Fibroblast of upper back skin (primary cell): ENCODE measurements around the gene RPL37.
"Not testable (repeated sequence)": the region's sequence is repeated elsewhere in the genome, so short reads cannot be mapped to it uniquely, and the experiment has no call there.

Experiments used
- DNase-seq: peaks from one replicate; pipeline ENCODE4 v3.0.0-alpha.2; 2013

RPL37 gene

DNA sequence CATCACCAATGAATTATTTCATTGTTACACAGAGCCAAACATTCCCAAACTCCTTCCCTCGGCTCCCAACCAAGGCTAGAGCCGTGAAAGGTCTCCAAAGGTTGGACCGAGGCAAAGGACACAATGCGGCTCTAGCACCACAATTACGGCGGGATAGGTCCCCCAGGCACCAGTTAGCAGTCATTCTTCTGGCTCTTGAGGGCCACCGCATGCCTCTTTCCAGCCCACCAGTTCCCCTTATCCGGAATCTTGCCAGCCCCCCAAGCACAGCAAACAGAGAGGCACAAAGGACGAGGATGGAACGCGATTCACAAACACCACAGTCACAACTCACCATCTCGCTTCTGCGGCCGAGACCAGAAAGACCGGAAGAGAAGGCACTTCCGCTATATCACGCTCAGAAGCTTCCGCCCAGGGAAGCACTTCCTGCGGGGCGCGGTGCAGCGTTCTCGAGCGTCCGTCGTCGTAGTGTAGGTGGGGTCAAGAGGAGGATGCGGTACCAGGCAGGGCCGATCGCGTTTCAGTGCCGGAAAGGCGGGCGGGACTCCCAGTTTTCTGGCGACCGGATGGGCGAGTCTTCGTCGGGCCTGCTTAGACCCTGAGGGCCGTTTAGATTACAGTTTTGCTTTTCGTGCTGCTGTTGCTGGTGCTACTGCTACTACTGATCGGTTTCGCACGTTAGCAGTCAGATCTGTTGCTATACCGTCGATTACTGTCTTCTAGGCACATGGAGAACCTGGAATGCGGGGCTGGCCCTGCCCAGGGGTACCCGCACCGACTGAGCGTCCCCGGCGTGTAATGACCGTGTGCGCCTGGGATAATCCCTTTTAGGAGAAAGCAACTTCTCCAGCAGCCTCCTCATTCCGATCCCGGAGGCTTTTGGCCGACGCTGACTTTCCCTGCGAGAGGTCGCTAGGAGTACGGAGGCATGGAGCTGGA is at the start of gene RPL37:
Gene RPL37 (minus strand): TSS at position 374 of the 939 bp plus-strand sequence. CDS start 37 bp downstream, at position 337.
- peak; percentile 98 for DNase-seq

DNA sequence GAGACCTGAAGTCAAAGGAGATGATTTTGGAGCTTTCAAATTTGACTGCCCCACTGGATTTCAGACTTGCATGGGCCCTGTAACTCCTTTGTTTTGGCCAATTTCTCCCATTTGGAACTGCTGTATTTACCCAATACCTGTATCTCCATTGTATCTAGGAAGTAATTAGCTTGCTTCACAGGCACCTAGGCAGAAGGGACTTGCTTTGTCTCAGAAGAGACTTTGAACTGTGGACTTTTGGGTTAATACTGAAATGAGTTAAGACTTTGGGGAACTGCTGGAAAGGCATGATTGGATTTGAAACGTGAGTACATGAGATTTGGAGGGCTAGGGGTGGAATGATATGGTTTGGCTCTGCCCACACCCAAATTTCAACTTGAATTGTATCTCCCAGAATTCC is 48.0 kb upstream of the RPL37 start:
- DNase-seq: not testable (repeated sequence)

DNA sequence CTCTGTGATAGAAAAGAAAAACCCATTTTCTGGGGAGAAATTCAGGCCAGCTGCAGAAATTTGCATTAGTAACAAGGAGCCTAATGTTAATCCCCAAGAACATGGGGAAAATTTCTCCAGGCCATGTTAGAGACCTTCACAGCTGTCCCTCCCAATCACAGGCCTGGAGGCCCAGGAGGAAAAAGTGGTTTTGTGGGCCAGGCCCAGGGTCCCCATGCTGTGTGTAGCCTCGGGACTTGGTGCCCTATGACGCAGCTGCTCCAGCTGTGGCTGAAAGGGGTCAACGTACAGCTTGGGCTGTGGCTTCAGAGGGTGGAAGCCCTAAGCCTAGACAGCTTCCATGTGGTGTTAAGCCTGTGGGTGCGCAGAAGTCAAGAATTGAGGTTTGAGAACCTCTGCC is 47.3 kb upstream of the RPL37 start:
- no peak for DNase-seq

DNA sequence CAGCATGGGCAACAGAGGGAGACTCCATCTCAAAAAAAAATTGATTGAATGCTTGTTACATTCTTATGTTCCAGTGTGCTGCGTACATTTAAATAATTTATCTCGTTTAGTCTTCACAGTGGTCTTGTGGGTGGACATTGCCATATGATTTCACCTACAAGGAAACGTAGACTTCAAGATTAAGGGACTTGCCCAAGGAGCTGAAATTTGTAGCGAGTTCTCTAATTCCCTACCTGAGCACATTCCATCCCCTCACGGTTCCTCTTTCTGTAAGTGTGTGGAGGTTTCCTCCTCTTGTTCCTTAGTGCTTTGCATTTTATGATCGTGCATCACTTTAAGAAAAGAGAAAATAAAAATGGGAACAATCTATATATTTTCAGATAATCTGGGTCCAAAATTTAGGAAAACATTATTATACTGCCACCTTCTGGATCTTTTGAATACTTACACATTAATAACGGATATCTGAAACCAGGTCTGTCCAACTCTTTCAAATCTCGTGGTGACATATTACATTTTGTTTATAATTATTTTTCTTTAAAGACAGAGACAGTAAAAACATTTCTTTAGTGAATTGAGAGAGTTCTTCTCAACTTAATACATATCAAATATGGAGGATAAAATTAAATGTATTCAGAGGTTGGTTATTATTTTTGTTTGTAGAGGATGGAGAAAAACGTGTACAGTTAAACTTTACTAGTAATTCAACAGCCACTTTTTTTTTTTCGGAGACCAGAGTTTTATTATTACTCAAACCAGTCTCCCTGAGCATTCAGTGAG is 44.3 kb upstream of the RPL37 start:
- peak; percentile 35 for DNase-seq

DNA sequence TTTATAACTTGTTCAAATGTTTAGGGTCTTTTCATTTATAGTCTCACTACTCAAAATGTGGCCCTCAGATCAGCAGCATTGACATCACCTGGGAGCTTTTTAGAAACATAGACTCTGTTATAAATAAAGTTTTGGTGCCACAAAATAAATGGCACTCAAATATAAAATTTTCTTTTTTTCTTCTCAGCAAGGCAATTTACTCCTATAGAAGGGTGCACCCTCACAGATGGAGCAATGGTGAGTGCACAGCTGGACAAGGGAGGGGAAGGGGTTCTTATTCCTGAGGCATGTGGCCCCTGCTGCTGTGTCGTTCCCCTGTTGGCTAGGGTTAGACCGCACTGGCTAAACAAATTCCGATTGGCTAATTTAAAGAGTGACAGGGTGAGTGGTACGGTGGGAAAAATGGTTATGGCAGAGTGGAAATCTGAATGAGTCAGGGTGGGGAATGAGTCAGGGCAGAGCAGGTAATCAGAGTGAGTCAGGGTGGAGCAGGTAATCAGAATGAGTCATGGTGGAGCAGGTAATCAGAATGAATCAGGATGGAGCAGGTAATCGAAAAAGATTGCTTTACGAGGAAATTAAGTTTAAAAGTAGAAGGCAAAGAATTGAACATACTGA is 42.5 kb upstream of the RPL37 start:
- no peak for DNase-seq

DNA sequence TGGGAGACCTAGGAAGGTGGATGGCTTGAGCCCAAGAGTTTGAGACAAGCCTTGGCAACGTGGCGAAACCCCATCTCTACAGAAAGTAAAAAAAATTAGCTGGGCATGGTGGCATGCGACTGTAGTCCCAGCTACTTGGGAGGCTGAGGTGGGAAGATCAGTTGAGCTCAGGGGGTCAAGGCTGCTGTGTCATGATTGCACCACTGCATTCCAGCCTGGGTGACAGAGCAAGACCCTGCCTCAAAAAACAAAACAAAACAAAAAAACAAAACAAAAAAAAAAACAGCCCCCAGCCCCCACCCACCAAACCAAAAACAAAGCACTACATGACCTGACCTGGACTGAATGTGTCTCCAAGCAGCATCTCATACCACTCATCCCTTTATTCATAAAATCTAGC is 40.9 kb upstream of the RPL37 start:
- DNase-seq: no peak

DNA sequence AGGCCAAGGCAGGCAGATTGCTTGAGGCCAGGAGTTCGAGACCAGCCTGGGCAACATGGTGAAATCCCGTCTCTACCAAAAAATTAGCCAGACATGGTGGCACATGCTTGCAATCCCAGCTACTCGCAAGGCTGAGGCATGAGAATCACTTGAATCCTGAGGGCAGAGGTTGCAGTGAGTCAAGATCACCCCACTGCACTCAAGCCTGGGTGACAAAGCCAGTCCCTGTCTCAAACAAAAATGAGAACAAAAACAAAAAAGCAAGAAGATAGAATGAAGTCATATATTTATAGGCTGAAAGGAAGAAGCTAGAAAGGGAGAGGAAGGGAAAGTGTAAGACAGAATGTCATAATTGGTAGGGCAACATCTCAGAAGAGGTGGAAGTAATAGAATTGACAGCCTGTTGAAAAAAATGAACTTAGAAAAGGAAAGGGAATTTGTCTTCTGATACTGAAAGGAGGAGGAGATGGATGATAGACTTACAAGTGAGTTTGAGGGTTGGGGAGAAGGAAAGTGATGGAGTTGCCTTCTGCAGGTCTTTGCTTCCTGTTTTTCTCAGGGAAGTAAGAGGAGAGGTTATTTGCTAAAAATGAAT is 38.4 kb upstream of the RPL37 start:
- no peak for DNase-seq

DNA sequence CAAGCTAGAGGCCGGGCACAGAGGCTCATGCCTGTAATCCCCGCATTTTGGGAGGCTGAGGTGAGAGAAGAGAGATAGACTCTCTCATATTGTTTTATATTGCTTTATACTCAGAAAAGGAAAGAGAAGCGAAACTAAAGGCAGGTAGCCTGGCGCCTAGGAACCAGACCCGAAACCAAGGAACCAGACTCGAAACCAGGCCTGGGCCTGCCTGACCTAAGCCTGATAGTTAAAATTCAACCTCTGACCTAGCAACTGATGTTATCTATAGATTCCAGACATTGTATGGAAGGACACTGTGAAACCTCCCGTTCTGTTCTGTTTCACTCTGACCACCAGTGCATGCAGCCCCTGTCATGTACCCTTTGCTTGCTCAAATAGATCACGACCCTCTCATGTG is 37.2 kb upstream of the RPL37 start:
- not testable (repeated sequence) for DNase-seq

DNA sequence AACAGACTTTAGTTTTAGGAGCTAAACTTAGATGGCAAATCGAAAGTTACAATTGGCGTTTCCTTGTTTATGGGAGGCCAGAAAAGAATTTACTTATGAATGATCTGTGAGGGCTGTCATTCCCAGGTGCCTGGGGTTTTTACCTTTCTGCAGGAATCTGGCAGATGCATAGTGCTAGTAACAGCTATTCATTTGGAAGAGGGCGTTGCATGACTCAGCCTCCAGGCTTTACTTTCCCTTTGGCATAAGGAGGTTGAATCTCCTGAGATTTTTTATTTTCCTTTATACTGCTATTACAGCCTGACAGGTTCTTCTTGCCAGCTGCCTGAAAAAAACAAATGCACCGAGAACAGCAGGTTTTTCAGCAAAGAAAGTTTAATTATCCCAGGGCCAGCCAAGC is 36.2 kb upstream of the RPL37 start:
- no peak for DNase-seq

DNA sequence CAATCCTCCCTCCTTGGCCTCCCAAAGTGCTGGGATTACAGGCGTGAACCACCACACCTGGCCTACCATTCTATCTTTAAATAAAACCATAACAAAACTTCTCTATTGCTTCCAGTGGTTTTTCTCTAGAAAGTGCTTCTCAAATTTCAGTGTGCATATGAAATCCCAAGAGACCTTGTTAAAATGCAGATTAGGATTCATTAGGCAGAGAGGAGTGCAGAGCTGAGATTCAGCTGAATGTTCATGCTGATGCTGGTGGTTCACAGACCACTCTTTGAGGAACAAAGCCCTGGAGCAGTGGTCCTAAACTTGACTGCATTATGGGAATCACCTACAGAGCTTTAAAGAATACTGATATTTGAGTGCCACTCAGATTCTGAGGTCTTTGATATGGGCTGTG is 34.4 kb upstream of the RPL37 start:
- no peak for DNase-seq

DNA sequence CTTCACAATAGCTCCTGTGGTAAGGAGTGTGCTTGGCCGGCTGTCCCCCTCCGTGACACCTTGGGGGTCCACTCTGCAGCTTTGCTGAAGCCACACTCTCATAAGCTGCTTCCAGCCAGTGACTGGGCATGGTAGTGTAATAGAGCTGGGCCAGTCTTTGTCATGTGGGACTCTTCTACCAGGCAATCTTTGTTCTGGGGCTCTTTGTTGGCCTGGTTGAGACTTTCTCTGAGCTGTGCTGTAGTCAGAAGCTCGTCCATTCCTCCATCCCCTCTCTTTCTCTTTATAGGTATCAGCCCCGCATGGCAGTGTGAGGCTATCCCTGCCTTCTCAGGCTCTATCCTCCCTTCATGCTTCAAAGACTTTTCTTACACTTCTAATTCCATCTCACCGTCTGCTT is 31.8 kb upstream of the RPL37 start:
- no peak for DNase-seq

DNA sequence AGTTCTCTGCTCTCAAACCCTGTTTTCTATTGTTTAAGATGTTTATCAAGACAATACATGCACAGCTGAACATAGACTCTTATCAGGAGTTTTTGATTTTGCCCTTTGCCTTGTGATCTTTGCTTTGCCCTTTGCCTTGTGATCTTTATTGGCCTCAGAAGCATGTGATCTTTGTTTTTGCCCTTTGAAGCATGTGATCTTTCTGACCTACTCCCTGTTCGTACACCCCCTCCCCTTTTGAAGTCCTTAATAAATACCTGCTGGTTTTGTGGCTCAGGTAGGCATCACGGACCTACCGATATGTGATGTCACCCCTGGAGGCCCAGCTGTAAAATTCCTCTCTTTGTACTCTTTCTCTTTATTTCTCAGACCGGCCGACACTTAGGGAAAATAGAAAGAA is 30.0 kb upstream of the RPL37 start:
- not testable (repeated sequence) for DNase-seq

DNA sequence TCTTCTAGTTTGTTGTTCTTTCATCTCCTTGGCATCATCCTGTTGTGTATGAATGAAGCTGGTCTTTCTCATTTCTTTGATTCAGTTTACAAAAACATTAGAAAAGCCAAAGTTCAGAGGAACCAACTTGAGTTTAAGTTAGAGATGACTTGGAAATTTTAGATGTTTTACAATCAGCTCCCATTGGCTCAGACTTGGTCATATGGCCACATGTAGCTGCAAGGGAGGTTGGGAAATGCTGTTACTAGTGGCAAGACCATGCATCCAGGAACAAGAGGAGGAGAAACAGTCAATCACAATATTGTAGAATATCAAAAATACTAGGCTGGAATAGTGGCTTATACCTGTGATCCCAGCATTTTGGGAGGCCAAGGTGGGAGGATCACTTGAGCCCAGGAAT is 25.7 kb upstream of the RPL37 start:
- no peak for DNase-seq

DNA sequence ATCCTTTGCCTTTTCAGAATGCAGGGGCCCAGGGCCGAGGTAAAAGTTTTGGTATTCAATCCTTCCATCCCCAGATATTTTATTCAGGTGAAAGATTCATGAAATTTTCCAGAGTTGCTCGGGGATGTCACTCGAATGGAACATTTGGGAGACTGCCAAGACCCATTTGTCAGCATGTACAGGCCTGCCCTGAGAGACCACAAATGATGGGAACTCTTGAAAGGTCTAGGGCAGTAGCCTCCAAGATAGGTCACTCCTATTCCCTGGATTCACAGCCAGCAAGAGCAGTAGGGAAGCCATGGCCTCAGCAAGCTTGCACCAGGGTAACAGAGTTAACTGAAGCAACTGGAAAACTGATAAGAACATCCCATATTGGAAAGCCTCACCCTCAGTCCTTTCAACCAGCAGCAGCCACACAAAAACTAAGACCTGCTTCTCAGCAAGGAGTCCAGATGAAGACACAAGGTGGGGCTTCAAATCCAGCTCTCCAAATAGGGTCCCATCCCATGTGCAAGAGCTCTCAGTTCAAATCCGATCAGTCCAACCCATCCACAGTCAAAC is 18.7 kb upstream of the RPL37 start:
- no peak for DNase-seq

DNA sequence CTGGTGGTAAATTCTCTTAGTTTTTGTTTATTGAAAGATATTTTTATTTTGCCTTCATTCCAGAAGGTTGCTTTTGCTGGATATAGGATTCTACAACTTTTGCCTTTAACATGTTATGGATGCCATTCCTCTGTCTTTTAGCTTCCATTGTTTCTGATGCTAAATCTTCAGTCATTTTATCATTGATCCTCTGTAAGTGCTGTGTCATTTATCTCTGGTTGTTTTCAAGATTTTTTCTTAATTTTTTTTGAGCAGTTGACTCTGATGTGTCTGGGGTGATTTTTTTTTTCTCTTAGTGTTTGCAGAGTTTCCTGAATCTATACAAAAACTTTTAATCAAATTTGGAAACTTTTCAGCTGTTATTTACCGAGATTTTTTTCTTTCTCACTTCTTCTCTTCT is 12.5 kb upstream of the RPL37 start:
- DNase-seq: no peak

DNA sequence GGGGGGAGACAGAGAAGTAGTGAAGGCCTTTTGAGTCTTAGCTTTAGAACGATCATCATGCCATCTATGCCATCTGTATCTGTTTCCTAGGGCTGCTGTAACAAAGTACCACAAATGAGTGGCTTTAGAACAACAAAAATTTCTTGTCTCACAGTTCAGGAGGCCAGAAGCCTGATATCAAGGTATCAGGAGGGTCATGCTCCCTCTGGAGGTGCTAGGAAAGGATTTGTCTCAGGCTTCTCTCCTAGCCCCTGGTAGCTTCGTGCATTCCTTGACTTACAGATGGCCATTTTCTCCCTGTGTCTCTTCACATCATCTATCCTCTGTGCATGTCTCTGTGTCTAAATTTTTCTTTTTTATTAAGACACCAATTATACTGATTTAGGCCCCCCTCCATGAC is 11.3 kb upstream of the RPL37 start:
- no peak for DNase-seq

DNA sequence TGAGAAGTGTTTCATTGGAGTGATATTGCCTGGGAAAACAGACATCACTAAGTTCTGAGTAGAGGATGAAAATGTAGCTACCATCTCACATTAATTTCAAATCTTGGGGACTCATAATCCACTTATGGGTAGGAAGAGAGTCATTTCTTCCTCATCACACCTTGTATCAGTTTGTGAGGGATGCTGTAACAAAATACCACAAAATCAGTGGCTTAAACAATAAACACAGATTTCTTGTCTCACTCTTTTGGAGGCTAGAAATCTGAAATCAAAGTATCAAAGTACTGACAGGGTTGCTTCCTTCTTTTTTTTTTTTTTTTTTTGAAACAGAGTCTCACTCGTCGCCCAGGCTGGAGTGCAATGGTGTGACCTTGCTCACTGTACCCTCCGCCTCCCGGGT is 9.5 kb upstream of the RPL37 start:
- no peak for DNase-seq

DNA sequence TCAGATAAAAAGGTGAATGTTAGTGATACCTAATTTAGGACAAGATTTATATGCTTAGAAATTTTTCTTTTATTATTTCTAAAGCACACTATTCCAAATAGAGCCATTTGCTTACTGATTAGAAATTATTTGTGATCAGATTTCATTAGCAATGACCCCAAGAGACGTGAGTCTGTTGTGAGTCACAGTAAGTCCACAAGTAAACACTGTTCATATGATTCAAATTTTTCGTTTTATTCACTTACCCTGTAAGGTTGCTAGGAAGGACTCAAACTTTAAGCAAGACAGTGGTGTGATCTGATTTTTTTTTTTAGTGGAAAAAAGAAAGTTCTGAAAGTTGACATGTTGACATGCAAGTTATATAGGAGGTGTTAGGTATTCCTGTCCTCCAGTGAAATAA is 7.3 kb upstream of the RPL37 start:
- no peak for DNase-seq

DNA sequence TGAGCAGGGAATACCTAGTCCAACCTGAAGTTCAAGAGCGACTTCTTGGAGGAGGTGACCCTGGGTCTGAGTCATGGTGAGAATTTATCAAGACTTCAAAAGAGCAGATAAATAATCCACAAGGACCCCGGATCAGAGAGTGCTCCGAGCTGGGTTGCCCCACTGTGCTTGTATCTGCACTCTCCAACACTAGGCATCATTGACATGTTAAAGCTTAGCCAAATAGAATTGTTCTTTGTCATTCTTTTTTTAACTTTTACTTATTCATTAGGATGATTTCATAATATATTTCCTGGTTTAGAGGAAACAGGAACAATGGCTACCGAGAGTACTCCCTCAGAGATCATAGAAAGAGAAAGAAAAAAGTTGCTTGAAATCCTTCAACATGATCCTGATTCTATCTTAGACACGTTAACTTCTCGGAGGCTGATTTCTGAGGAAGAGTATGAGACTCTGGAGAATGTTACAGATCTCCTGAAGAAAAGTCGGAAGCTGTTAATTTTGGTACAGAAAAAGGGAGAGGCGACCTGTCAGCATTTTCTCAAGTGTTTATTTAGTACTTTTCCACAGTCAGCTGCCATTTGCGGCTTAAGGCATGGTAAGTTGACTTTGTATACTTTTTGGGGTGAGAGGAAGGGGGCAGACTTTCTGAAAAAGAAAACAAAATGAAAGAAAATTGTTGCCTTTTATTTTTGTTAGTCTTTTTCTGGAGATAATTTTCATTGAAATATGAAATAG is 6.2 kb upstream of the RPL37 start, which contains the start of gene CARD6:
Gene CARD6 (plus strand): TSS at position 300 of the 738 bp plus-strand sequence. CDS start 16 bp downstream, at position 316.
- no peak for DNase-seq

DNA sequence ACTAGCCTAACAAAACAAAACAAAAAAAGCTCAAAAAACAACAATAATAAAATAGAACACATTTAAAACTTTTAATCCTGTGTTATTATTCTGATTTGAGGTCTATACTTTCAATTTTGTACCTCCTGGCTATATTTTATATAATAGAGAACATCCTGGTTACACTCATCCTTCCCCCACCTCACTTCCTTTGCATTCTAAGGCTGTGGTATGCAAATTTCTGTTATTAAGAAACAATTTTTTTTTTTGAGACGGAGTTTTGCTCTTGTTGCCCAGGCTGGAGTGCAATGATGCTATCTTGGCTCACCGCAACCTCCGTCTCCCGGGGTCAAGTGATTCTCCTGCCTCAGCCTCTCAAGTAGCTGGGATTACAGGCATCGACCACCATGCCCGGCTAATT is 3.1 kb upstream of the RPL37 start:
- no peak for DNase-seq

DNA sequence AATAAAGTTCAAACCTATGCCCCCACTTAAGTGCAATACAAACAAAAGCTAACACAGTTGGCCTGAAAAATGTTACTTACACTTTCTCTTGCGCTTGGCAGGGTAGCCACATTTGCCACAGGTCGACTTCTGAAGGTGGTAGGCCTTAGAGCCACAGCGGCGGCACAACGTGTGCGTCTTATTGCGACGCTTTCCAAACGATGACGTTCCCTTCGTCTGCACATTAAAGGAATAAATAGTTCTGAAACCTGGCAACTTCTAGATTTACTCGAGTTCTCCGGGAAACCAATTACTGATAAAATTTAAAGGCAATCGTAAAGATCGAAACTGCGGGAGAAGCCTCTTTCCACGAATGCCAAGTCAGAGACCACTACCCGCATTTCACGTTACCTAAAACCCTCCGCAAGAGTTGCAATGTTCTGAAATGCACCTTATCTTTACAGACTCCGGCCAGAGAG is 602 bp downstream of the RPL37 start:
- DNase-seq: no peak

DNA sequence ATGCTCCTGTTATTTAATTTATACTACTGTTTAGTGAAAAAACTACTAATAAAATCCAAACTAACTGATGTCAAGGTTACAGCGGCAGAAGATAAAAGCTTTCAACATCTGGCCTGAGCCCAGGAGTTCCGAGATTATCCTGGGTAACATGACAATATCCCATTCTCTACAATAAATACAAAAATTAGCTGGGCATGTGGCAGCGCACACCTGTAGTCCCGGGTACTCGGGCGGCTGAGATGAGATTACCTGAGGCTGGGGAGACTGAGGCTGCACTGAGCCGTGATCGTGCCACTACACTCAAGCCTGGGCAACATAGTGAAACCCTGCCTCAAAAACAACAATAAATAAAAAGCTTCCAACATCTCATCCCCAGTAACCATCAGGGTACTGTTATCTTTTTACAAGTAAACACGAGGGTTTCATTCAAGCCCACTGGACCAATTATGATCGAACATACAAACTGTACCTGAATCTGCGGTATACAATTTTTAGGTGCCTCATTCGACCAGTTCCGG is 1.3 kb downstream of the RPL37 start:
- no peak for DNase-seq
